ENCODE data around the gene GOLPH3.
"Not testable (repeated sequence)": the region's sequence is repeated elsewhere in the genome, so short reads cannot be mapped to it uniquely, and the experiment has no call there.

DNA sequence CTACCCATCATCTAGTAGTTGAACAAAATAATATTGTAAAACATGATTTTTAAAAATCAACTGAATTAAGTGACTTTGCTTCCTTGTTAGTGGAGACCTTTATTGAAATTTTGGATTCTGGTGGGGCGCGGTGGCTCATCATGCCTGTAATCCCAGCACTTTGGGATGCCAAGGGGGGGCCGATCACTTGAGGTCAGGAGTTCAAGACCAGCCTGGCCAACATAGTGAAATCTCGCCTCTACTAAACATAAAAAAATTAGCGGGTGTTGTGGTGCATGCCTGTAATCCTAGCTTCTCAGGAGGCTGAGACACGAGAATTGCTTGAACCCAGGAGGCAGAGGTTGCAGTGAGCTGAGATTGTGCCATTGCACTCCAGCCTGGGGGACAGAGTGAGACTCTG lies 95.3 kb downstream of the GOLPH3 start:
- TF ChIP-seq, protein P1, sequence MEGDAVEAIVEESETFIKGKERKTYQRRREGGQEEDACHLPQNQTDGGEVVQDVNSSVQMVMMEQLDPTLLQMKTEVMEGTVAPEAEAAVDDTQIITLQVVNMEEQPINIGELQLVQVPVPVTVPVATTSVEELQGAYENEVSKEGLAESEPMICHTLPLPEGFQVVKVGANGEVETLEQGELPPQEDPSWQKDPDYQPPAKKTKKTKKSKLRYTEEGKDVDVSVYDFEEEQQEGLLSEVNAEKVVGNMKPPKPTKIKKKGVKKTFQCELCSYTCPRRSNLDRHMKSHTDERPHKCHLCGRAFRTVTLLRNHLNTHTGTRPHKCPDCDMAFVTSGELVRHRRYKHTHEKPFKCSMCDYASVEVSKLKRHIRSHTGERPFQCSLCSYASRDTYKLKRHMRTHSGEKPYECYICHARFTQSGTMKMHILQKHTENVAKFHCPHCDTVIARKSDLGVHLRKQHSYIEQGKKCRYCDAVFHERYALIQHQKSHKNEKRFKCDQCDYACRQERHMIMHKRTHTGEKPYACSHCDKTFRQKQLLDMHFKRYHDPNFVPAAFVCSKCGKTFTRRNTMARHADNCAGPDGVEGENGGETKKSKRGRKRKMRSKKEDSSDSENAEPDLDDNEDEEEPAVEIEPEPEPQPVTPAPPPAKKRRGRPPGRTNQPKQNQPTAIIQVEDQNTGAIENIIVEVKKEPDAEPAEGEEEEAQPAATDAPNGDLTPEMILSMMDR (conservative IDR thresholded peaks at IDR 0.05 in 1 of 2, IDR thresholded peaks at IDR 0.05 in 1 of 2; ENCODE audit: extremely low read depth in 1 of 2, insufficient read depth in 1 of 2, low read depth in 1 of 2, low read length in 2 of 2): not testable (repeated sequence)
- TF ChIP-seq EZH2 (IDR thresholded peaks at IDR 0.05; ENCODE audit: borderline replicate concordance, low read length): not testable (repeated sequence)

Measured in mammary epithelial cell (primary cell).